Heart left ventricle (tissue), 16 donors: Measurements from ENCODE around the gene HECTD3. TPM values are rescaled to one million over a fixed set of nuclear protein-coding genes. Genes with fewer than 3 reads are reported as not detected.
"Not testable (repeated sequence)": the region's sequence is repeated elsewhere in the genome, so short reads cannot be mapped to it uniquely, and the experiment has no call there.

Experiments used
- ATAC-seq, 4 donors: fragments of 200-7000 bp; cut with Tn5 transposase; one replicate each; pipeline ENCODE4 v1.9.1; 2020 to 2022; ENCODE audit warnings: moderate library complexity in 4 of 4, mild to moderate bottlenecking in 3 of 4, moderate number of reproducible peaks in 1 of 4
- DNase-seq, 5 donors: peaks; one replicate each; pipeline ENCODE4 v3.0.0-alpha.2; 2020
- H3K27ac ChIP-seq, 12 donors: fragments of 200-600 bp; sonication (generic) in 4 of 12; one replicate each; pipeline versions ENCODE4 v1.5.0 to v1.8.0; 2016 to 2022; ENCODE audit warnings: mild to moderate bottlenecking in 2 of 12
- H3K27me3 ChIP-seq, 9 donors: fragments of 200-600 bp; sonication (generic) in 2 of 9; one replicate each; pipeline versions ENCODE4 v1.5.1 to v1.8.0; 2016 to 2022; ENCODE audit warnings: mild to moderate bottlenecking in 3 of 9
- H3K36me3 ChIP-seq, 9 donors: fragments of 200-600 bp; sonication (generic) in 2 of 9; one replicate each; pipeline versions ENCODE4 v1.5.0 to v1.8.0; 2018 to 2022; ENCODE audit warnings: mild to moderate bottlenecking in 2 of 9
- H3K4me1 ChIP-seq, 12 donors: fragments of 200-600 bp; sonication (generic) in 4 of 12; one replicate each; pipeline versions ENCODE4 v1.5.0 to v1.8.0; 2016 to 2022; ENCODE audit warnings: mild to moderate bottlenecking in 3 of 12
- H3K4me3 ChIP-seq, 12 donors: fragments of 200-600 bp; sonication (generic) in 4 of 12; one replicate each; pipeline versions ENCODE4 v1.5.0 to v1.8.0; 2017 to 2022; ENCODE audit warnings: mild to moderate bottlenecking in 9 of 12, moderate library complexity in 4 of 12
- H3K9me3 ChIP-seq, 12 donors: fragments of 200-600 bp; sonication (generic) in 4 of 12; one replicate each; pipeline versions ENCODE4 v1.5.0 to v1.8.0; 2016 to 2022; ENCODE audit warnings: mild to moderate bottlenecking in 1 of 12
- POLR2A ChIP-seq, 2 donors: fragments of 450-650 bp; IDR thresholded peaks; one replicate each; pipeline ENCODE4 v1.6.1; 2017; ENCODE audit warnings: antibody characterized with exemption in 2 of 2, mild to moderate bottlenecking in 2 of 2, moderate library complexity in 2 of 2
- WGBS, 4 donors: extraction: QIAGEN DNeasy Blood & Tissue Kit in 2 of 4; methylation state at CpG; one replicate each; pipeline versions ENCODE4 v1.1.5 to v1.1.7; 2013 to 2018; 5-methylcytosine and 5-hydroxymethylcytosine counted together
- intact Hi-C, 10 donors: fragments of 100-400 bp; cut with DNase I; formaldehyde crosslinking; loops; one replicate each; pipeline versions ENCODE4 v1.11.1 to v1.14.2; 2022
- polyA plus RNA-seq, 2 donors: library from polyadenylated mRNA; stranded (reverse); fragments of 200-250 nt; gene quantifications; one replicate each; pipeline ENCODE4 v1.2.3, GENCODE V29; 2013
- total RNA-seq, 9 donors: library from RNA; depleted of rRNA in 2 of 9; stranded (reverse); fragments of >200 nt in 2 of 9; fragmentation: NEBNext Ultra II Directional in 3 of 9; extraction: Animal tissue kit (Norgen Biotek cat#: 25700) in 3 of 9; gene quantifications; one replicate each; pipeline versions ENCODE4 v1.1.0 to v1.2.4, GENCODE V29; 2016 to 2023
- TF ChIP-seq, protein P1 (sequence below), 12 donors: fragments of 200-600 bp; sonication (generic) in 4 of 12; IDR thresholded peaks; one replicate each; pipeline versions ENCODE4 v1.5.0 to v1.8.0; 2018 to 2022; ENCODE audit warnings: antibody characterized with exemption in 12 of 12, mild to moderate bottlenecking in 5 of 12
- donor health status: ischemic (EF 13 %, LVEDD 7.1; RV severe dilation, severe dysfunction).
- donor health status: healthy with polysubstance abuse.
- donor health status: DM: no; HTN: yes; CAD: no.
- donor health status: DM: no; HTN: no; CAD: no.
- donor health status: ischemic (EF 25% LVEDD 6.9; RV normal size, moderate dysfunction).
- donor health status: ischemic (EF 25% LVEDD 5.7; RV mildly dilated, moderate dysfunction).
- donor health status: healthy.
- donor health status: DM: yes; HTN: yes; CAD: no.
- donor health status: ischemic (EF 35%, LVEDD 5.7; RV mildly dilated, moderate dysfunction).
- donor health status: nonischemic (EF 11% LVEDD 7.7; RV severe dilation, severe dysfunction).
- donor health status: DM: yes; HTN: yes; CAD: no.
- donor health status: PGD.
- donor health status: ischemic (EF 29% LVEDD 5.4; RV normal size, mild dysfunction).
- donor health status: nonischemic (EF 23%, LVEDD 6.1; RV moderate dilation, normal function).

The HECTD3 gene
- total and polyA plus RNA-seq, 11 donors, result 17.6 to 34.3 (median 22.8) TPM

DNA sequence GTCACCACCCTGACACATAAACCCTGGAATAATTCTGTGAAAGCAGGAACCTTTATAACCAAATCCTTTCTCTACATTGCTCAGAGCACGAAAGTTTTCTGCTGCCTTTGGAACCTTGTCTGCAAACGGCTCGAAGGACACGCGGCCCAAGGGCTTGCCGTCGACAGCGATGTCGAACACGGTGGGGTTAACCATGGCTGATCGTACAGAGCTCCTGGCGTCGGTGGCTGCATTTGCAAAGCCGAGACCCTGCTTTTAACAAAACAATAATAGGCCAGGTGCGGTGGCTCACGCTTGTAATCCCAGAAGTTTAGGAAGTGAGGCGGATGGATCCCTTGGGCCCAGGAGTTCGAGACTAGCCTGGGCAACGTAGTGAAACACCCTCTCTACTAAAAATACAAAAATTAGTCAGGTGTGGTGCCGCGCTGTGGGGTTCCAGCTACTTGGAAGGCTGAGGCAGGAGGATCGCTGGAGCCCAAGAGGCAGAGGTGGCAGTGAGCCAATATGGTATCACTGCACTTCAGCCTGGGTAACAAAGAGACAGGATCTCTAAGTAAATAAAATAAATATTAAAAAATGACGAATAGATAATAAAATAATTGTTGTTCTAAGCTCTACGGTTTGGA lies 22.5 kb downstream of the HECTD3 start:
- WGBS, 4 donors, result 86 to 88% (median 87%) methylated on average over 24 of the region's 24 CpGs
- no peak for ATAC-seq

DNA sequence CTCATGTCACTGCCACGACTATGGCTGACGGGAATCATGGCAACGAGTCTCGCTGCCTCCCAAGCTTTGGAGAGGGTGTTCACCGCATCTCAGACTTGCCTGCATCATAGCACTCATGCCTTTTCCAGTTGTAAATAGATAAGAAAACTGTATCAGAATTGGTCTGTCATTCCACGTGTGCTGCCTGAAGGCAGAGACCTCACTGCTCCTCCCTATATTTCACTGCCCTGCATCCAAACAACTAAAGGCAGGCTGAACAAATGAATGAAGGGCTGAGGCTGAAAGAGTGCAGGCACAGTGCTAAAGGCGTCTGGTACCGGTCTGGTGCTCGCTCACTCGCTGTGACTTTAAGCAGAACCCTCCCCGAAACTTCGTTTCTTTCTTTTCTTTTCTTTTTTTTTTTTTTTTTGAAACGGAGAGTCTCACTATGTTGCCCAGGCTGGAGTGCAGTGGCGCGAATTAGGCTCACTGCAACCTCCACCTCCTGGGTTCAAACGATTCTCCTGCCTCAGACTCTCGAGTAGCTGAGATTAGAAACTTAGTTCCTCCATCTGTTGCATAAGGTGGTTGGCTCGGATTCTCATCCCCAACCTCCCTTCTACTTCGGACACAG lies 25.3 kb downstream of the HECTD3 start:
- Histone ChIP-seq H3K36me3 (peaks cover 0 to 7% (median 4%) of the 10 kb centered on the region in 9 donors), H3K4me1 (peaks cover 2 to 23% (median 10%) of the 10 kb centered on the region in 12 donors), H3K9me3 (no peaks in the 10 kb centered on the region), H3K4me3 (peak overlapping the region; percentile 54 to 92 (median 74)), H3K27me3 (no peaks in the 10 kb centered on the region), H3K27ac (peak overlapping the region in 11 of 12 donors; percentile 39 to 84 (median 78))
- ATAC-seq, result peak in 2 of 4 donors; percentile 18 to 63
- intact Hi-C loops, result loop anchor here in 3 of 10 donors (1.0 to 10.0 kb wide), 7 partner anchors 25 to 201 kb away; partner anchors contain the start of genes BEST4 (in 2 of the 3), HECTD3 (in 1 of the 3), PTCH2 (in 1 of the 3) and UROD (in 1 of the 3)
- DNase-seq, result no peak
- WGBS, 4 donors, result 3 to 5% (median 4%) methylated on average over 18 to 19 of the region's 19 CpGs
- TF ChIP-seq, protein P1, sequence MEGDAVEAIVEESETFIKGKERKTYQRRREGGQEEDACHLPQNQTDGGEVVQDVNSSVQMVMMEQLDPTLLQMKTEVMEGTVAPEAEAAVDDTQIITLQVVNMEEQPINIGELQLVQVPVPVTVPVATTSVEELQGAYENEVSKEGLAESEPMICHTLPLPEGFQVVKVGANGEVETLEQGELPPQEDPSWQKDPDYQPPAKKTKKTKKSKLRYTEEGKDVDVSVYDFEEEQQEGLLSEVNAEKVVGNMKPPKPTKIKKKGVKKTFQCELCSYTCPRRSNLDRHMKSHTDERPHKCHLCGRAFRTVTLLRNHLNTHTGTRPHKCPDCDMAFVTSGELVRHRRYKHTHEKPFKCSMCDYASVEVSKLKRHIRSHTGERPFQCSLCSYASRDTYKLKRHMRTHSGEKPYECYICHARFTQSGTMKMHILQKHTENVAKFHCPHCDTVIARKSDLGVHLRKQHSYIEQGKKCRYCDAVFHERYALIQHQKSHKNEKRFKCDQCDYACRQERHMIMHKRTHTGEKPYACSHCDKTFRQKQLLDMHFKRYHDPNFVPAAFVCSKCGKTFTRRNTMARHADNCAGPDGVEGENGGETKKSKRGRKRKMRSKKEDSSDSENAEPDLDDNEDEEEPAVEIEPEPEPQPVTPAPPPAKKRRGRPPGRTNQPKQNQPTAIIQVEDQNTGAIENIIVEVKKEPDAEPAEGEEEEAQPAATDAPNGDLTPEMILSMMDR (IDR thresholded peaks at IDR 0.05), result no peak
- no peak for TF ChIP-seq POLR2A (IDR thresholded peaks at IDR 0.05)

More for the DNA sequence above, 22.5 kb downstream of the HECTD3 start:
- DNase-seq, result no peak
- H3K9me3 ChIP-seq, result no peaks in the 10 kb centered on the region
- no peak overlapping the region for H3K27ac ChIP-seq
- H3K4me3 ChIP-seq, result no peak overlapping the region
- intact Hi-C loops, result loop anchor here in 3 of 10 donors (5.0 to 10.0 kb wide), 5 partner anchors 144 to 204 kb away; partner anchors contain the start of genes BEST4 (in 2 of the 3) and PTCH2 (in 1 of the 3)
- TF ChIP-seq POLR2A (IDR thresholded peaks at IDR 0.05), result no peak
- TF ChIP-seq, protein P1 (IDR thresholded peaks at IDR 0.05), result no peak
- H3K36me3 ChIP-seq, result no peaks in the 10 kb centered on the region
- H3K27me3 ChIP-seq, result no peaks in the 10 kb centered on the region
- H3K4me1 ChIP-seq, result peaks cover 2 to 16% (median 10%) of the 10 kb centered on the region in 12 donors

DNA sequence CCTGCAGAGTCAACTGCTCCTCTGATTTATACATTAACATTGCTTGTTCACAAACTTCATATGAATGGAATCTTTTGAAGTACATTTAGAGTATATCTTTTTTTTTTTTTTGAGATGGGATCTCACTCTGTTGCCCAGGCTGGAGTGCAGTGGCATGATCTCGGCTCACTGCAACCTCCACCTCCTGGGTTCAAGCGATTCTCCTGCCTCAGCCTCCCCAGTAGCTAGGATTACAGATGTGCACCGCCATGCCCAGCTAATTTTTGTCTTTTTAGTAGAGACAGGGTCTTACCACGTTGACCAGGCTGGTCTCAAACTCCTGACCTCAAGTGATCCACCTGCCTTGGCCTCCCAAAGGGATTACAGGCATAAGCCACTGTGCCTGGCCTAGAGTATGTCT lies 33.8 kb downstream of the HECTD3 start:
- intact Hi-C loops, result loop anchor here in 1 of 10 donors (10.0 kb wide), 1 partner anchor 133 kb away; the partner anchor contains the start of gene PTCH2
- WGBS, 4 donors, result 91 to 100% (median 94%) methylated on average over 4 of the region's 4 CpGs
- not testable (repeated sequence) for H3K4me3 ChIP-seq, H3K27me3 ChIP-seq, H3K4me1 ChIP-seq, H3K9me3 ChIP-seq, ATAC-seq, H3K27ac ChIP-seq, DNase-seq
- H3K36me3 ChIP-seq, result peaks cover 0 to 87% (median 73%) of the 10 kb centered on the region in 9 donors

DNA sequence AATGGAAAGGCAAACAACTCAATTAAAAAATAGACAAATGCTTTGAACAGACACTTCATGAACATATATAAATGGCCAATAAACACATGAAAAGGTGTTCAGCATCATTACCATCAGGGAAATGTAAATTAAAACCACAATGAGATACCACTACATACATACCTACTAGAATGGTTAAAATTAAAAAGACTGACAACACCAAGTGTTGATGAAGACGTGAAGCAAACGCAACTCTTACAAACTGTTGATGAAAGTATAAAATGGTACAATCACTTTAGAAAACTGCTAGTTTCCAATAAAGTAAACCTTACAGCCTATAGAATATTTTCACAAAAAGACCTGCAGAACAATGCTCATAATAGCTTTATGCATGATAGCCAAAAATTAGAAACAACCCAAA lies 34.9 kb downstream of the HECTD3 start:
- H3K27ac ChIP-seq, result no peak overlapping the region
- peaks cover 0 to 6% (median 0%) of the 10 kb centered on the region in 12 donors for H3K4me1 ChIP-seq
- H3K4me3 ChIP-seq, result no peak overlapping the region
- intact Hi-C loops, result loop anchor here in 1 of 10 donors (10.0 kb wide), 1 partner anchor 131 kb away; the partner anchor contains the start of gene PTCH2
- TF ChIP-seq, protein P1 (IDR thresholded peaks at IDR 0.05), result no peak
- no peak for TF ChIP-seq POLR2A (IDR thresholded peaks at IDR 0.05)
- H3K27me3 ChIP-seq, result no peaks in the 10 kb centered on the region
- ATAC-seq (no peak), DNase-seq (no peak)
- no peaks in the 10 kb centered on the region for H3K9me3 ChIP-seq
- 96 to 99% (median 98%) methylated on average over 2 of the region's 2 CpGs for WGBS, 4 donors
- peaks cover 0 to 91% (median 74%) of the 10 kb centered on the region in 9 donors for H3K36me3 ChIP-seq
